ENCODE data around the gene TGM4.
A peak's percentile ranks its signal among the peaks of the same experiment; 100 is the strongest.

The TGM4 gene

GRCh38 chr3:44954962-44955361, 80.6 kb downstream of the TGM4 start:
- DNase-seq (ENCODE audit: low spot score): no peak

GRCh38 chr3:44955917-44956316, 81.5 kb downstream of the TGM4 start:
- DNase-seq (ENCODE audit: low spot score): no peak

GRCh38 chr3:44957986-44958385, 83.6 kb downstream of the TGM4 start:
- DNase-seq (ENCODE audit: low spot score): no peak

GRCh38 chr3:44958386-44958785, 84.0 kb downstream of the TGM4 start:
- no peak for DNase-seq (ENCODE audit: low spot score)

- DNase-seq (ENCODE audit: low spot score): no peak
Measured at GRCh38 chr3:44960387-44961026, 86.1 kb downstream of the TGM4 start.

GRCh38 chr3:44961888-44962287, 87.5 kb downstream of the TGM4 start:
- no peak for DNase-seq (ENCODE audit: low spot score)

GRCh38 chr3:44962621-44963393, 88.4 kb downstream of the TGM4 start:
- DNase-seq (ENCODE audit: low spot score): peak; percentile 50

GRCh38 chr3:44963571-44964325, 89.3 kb downstream of the TGM4 start:
- DNase-seq (ENCODE audit: low spot score): no peak
